Measurements from ENCODE around the gene ACLY.
"Not testable (repeated sequence)": the region's sequence is repeated elsewhere in the genome, so short reads cannot be mapped to it uniquely, and the experiment has no call there.

ACLY gene

DNA sequence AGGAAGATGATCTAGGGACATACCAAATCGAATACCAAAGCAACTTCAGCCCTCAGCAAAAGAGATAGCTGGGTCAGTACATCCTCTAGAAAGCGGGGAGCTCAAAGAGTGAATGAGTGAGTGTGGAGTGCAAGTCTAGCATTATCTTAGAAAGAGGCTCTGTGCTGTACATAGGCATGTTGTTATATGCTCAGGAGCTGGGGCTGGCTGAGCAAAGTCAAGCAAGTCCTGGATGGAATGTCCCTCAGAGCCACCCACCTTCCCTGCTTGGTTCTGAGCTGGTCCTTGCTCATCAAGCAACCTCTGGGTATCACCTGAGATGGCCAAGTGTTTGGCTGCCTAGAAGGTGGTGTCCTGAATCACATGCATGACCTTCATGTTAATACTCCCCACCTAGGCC lies 48.7 kb downstream of the ACLY start:
- DNase-seq = no peak

DNA sequence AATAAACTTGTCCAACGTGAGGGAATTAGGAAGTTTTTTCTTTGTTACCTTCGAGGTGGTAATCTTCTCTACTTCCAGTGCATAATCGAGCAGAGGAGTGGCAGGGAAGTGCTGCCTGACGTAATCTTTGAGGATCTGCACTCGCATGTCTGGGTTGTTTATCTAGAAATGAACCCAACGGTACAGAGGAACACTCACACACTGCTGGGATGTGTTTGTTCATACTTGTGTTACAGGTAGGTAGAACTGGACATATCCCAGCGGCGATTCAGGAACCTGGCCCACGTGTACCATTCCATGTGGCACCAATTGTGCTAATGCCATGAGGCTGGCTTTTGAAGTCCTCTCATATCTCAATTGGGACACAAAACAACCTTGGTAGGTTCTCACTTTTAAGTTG lies 49.3 kb downstream of the ACLY start:
- no peak for DNase-seq

DNA sequence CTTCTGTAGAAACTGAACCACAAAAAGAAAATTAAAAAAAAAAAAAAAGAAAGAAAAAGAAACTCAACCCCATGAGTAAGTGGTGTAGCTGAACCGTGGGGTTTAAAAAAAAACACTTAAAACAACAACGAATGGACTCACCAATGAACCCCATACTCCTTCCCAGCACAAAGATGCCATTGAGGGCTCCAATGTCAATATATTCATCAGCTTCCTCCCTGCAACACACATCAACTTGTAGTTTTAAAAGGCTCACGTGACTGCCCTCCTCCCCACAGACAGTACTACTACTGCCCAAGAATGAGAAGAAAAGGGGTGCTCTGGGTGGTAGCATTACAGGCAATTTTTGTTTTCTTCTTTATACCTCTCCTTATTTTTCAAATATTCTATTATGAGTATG lies 50.2 kb downstream of the ACLY start:
- no peak for DNase-seq

DNA sequence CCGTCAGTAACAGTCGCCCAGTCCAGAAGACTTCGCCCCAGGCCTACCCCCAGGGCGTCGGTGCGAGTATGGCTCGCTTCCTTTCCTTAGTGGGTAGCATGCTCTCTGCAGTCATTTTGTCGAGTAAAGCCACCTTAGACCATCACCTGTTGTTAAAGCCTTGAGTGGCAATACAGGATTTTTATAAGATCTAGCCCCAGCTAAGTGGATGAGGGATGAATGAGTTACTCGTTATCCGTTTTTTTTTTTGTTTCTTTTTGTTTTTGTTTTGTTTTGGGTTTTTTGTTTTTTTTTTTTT lies 53.2 kb downstream of the ACLY start:
- DNase-seq = no peak

DNA sequence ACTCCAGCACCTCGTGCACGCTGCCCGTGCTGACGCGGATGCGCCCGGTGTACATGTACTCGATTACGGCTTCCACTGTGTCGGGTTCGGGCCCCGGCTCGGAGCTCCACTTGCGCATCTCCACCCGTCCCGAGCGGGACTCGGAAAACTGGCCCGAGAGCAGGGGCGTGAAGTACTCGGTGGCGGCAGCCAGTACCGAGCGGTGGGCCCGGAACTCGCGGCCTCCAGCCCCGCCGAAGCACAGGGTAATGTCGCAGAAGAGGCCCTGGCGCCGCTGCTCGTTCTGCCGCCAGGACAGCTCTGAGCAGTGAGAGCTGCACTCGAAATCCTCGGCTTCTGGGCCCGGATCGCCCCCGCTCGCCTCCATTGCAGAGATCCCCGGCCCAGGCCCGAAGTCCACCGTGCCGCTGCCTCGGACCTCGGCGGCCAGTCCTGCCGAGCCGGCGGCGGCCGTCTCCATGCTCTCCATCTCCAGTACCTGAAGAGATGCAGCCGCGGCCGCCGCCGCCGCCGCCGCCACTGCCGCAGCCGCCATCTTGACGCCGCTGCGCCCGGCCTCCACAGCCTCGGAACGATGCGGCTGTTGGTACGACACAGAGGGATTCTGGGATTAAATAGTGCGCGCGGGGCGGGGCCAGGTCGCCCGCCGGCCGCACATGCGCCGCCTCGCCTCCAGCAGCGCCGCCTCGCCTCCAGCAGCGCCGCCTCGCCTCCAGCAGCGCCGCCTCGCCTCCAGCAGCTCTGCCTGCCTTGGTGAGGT lies 53.7 kb downstream of the ACLY start, which contains the start of gene KLHL11:
Gene KLHL11, minus strand, starts transcription at position 588 of the 760 bp plus-strand sequence. Its CDS starts 53 bp downstream, at position 535.
- DNase-seq = peak; percentile 81

DNA sequence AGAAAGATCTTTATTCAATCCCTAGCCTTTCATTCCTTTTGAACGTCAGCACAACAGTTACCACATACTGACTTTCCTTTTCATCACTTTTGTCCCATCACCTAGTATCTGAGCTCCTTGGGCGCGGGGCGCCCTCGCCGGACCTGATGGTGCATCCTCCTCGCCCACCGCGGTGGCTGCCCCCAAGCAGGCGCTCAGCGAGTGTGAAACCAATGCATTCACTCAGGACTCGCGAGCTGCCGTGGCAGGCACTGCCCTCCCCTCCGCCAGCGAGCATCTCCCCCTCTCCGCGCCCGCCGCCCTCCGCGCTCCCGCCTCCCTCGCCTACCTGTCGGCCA lies 54.3 kb downstream of the ACLY start:
- peak; percentile 28 for DNase-seq

DNA sequence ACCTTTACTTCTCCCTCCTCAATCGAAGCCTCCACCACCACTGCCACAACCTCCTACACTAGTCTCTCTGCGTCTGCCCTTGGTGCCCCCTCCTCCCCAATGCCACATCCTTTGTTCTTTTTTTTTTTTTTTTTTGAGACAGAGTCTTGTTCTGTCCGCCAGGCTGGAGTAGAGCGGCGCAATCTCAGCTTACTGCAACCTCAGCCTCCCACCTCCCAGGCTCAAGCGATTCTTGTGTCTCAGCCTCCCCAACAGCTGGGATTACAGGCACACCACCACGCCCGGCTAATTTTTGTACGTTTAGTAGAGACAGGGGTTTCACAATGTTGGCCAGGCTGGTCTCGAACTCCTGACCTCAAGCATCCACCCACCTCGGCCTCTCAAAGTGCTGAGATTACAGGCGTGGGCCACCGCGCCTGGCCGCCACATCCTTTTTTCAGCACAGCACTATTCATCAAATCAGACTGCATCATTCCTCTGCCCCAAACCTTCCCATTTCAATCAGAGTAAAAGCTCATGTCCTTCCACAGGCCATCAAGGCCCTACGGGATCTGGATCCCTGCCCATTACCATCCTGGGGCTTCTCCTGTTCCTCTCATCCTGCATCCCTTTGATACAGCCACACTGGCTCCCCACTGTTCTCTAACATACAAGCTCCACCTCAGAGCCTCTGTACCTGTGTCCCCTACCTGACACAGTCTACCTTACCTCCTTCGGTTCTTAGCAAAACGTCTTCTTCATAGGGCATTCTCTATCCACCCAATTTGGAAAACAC lies 55.5 kb downstream of the ACLY start:
- no peak for DNase-seq

DNA sequence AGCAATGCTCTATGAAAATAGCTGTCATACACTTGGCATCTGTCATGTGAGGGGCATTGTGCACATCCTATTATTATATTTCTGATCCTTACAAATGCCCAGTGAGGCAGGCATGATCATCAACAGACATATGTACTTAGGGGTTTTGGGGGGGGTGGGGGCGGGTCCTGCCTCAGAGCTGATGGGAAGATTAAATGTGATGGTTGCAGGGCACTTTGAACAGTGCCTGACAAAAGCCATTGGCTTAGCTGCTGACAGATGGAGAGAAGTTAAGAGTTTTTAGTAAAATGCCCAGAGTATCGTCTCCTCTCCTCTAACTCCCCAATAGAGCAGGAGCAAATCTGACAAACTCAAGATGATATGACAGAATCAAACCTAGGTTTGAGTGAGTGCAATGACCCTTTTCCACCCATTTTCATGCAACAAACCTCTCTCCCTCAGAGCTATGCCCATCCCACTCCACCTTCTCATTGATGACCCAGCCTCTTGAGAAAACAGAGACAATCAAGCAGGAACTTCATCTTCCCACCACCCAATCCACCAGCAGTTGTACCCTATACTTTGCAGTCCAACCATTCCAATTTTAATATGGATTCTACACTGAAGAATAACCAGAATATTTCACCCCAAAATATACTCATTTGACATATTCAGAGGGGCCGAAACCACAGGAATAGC lies 58.4 kb downstream of the ACLY start:
- no peak for DNase-seq

DNA sequence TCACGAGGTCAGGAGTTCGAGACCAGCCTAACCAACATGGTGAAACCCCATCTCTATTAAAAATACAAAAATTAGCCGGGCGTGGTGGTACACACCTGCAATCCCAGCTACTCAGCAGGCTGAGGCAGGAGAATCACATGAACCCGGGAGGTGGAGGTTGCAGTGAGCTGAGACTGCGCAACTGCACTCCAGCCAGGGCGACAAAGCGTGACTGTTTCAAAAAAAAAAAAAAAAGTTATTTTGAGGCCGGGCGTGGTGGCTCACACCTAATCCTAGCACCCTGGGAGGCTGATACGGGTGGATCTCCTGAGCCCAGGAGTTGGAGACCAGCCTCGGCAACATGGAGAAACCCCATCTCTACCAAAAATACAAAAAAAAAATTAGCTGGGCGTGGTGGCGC lies 67.4 kb downstream of the ACLY start:
- not testable (repeated sequence) for DNase-seq

DNA sequence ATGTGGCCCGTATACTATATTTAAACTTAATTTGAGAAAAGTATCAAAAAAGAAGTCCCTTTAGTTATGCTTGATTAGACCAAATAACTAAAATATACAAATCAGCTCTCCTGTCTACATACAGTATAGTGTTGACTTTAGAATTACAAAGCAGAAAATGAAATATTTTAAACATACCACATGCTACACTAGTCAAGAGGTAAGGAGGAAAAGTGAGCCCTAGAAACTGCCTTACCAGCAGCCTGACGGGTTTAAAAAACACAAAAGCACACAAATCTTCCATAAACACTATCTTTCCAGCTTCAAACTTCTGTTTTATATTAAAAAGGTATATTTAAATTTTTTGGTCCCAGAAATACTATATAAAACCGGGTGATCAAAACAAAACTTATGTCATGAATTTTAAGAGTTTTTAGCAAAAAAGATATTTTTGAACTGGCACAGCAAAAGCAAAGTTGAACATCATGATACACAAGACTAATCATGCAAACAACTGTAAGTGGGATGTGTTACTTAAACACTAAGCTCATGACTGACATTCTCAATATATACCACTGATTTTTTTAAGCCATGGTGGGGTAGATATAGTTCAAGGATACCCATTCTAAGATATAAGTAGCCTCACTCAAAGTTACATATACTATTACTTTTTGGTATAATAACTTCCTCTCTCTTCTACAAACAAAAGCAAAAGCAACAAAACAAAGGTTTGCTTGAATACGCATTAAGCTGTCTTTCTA lies 69.3 kb downstream of the ACLY start:
- no peak for DNase-seq

DNA sequence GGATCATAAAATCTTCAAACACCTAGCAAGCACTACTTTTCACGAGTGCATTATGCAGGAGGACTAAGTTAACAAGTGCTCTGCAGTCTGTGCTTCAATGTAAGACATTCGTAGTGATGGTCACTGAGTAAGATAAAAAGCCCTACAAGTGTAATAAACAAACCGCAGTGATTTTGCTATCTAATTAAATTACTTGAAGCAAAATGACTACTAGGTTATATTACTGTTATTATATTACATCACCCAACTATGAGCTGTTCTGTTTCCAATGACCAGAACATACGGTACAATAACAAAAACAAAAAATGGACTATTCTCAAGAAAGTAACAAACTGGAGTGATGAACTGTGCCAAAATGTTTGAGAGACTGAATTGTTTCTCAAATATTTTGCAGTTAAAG lies 70.0 kb downstream of the ACLY start:
- no peak for DNase-seq

DNA sequence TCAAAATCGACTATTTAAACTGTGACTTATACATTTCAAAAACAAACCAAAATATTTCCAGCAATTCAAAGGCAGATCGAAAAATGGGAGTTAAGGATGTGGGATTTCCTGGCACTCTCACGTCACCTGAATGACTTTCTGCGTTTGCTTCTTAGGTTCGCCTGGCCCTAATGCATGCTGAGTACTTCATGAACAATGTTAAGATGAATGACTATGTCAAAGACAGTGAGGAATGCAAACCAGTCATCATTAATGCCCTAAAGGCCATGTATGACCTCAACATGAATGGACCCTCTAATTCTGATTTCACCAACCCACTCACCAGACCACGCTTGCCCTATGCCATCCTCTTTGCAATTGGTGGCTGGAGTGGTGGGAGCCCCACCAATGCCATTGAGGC lies 73.8 kb downstream of the ACLY start:
- no peak for DNase-seq

DNA sequence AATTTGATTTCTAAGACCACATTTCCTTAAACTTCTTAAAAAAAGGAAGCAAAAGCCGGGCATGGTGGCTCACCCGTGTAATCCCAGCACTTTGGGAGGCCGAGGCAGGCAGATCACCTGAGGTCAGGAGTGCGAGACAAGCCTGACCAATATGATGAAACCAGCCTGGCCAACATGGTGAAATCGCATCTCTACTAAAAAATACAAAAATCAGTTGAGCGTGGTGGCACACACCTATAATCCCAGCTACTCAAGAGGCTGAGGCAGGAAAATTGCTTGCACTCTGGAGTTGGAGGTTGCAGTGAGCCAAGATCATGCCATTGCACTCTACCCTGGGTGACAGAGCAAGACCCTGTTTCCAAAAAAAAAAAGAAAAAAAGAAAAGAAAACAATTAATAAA lies 78.0 kb downstream of the ACLY start:
- DNase-seq = not testable (repeated sequence)

DNA sequence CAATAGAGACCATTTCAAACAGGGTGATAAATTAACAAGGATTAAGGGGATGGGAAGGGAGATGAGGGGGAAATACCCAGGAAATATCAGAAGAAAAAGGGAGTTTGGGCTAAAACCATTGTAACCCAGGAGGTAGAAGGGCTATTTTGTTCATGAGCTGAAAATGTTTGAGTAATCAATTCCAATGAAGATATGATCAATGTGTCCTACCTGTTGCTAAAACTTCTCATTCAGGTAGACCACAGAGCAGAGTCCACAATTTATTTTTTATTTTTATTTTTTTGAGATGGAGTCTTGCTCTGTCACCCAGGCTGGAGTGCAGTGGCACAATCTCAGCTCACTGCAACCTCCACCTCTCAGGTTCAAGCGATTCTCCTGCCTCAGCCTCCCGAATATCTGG lies 79.3 kb downstream of the ACLY start:
- not testable (repeated sequence) for DNase-seq

DNA sequence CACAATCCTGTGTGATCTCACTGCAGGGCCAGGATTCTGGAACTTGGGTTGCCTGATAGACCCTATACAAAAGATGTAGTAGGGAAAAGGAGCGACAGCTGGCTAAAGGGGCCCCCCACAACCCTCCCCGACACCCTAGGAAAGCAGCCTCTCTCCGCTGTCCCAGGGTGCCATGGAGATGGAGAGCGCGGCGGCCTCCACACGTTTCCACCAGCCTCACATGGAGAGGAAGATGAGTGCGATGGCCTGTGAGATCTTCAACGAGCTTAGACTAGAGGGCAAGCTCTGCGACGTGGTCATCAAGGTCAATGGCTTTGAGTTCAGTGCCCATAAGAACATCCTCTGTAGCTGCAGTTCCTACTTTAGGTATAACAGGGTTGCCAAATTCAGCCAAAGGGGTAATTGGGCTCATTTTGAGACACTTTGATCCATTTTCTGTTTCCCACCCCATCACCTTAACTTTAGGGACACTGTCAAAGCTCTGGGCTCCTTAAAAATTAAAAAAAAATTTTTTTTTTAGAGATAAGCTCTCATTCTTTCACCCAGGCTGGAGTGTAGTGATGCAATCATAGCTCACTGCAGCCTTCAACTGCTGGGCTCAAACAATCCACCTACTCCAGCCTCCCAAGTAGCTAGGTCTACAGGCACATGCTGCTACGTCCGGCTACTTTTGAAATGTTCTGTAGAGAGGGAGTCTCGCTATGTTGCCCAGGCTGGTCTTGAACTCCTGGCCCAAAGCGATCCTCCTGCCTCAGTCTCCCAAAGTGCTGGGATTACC lies 80.8 kb downstream of the ACLY start, which contains the start of gene KLHL10:
Gene KLHL10, plus strand, starts transcription at position 65 of the 778 bp plus-strand sequence. Its CDS starts 108 bp downstream, at position 173.
- DNase-seq = no peak

DNA sequence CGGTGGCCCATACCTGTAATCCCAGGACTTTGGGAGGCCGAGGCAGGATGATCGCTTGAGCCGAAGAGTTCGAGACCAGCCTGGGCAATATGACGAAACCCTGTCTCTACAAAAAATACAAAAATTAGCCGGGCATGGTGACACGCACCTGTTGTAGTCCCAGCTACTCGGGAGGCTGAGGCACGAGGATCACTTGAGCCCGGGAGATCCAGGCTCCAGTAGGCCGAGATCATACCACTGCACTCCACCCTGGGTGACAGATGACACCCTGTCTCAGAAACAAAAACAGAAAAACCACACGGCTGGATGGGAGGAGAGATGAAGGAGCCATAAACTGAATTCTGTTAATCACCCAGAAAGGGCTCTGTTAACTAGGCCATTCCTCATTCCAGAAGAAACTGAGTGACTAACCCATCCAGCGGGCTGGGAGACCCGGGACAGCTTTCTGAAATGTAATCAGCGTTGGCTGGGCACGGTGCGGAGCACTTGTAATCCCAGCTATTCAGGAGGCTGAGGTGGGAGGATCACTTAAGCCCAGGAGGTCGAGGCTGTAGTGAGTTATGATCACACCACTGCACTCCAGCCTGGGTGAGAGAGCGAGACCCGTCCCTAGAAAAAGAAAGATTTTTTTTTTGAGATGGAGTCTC lies 82.1 kb downstream of the ACLY start:
- no peak for DNase-seq

DNA sequence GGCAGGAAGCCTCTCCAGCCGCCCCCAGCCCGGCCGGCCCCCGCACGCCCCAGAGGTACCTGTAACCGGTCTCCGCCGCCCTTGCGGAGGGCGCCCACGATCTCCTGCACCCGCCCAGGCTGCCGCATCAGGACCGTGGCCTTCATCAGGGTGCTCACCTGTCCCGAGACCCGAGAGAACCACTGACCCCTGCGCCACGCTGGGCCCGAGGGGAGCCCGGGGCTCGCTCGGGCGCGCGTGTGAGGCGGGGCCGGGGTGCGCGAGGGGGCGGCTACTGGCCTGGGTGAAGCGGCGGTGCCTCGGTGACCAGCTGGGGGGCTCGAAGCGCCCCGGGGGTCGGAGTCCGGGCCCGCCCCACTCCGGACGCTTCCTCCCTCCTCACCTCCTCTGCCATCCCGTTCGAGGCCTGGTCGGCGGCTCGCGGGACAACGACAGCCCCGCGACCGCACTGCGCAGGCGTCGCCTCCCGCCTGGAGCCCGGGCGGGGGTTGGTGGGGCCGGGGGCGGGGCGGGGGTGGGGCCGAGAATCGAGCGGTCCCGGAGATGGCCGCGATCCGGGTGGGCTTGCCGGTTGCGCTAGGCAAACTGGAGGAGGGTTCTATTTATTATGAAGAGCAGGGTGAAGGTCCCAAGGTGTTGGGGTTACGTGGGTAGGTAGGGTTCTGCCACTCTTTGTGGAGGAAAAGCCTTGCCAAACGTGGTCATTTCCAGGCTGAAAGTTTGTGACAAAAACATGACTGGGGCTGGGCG lies 82.8 kb downstream of the ACLY start, which contains the start of gene NT5C3B:
Gene NT5C3B, minus strand, starts transcription at position 433 of the 750 bp plus-strand sequence. Its CDS starts 39 bp downstream, at position 394.
- no peak for DNase-seq

DNA sequence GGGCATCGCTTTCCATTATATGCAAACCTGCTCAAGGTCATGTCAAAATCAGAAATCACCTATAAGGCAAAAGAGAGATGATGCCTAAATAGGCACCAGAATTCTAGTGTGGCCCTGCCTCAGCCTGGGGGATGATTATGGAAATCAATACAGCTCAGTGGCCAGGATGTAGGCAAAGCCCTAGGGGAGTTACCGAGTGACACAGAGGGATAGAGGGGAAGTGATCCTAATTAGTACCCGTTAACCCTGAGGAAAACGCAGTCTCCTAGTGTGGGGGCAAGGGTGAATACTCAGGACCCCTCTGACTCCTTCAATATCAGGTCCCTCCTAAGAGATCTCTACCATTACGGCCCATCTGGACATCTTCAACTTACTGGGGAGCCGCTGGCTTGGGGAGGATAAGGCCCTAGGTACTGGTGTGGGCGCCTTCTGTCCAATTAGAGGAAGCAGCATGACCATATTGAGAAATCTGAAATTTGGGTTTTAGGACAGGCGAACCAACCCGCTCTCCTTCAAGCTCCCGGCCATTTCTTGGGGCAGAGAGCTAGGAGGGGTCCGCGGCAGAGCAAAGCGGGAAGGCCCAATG lies 83.4 kb downstream of the ACLY start:
- no peak for DNase-seq

DNA sequence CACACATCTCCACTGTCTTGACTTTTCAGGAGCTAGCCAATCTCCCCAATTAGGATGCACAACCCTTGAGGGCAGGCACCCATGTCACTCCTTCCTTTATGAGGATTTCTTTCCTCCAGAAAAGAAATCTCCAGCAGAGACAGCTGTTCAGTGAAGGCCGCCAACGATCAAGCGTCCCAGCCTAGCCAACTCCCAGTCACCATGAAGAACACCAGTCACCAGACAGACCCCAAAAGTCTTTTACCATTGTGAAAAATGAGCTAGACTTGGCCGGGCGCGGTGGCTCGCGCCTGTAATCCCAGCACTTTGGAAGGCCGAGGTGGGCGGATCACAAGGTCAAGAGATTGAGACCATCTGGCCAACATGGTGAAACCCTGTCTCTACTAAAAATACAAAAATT lies 88.8 kb downstream of the ACLY start:
- DNase-seq = not testable (repeated sequence)

DNA sequence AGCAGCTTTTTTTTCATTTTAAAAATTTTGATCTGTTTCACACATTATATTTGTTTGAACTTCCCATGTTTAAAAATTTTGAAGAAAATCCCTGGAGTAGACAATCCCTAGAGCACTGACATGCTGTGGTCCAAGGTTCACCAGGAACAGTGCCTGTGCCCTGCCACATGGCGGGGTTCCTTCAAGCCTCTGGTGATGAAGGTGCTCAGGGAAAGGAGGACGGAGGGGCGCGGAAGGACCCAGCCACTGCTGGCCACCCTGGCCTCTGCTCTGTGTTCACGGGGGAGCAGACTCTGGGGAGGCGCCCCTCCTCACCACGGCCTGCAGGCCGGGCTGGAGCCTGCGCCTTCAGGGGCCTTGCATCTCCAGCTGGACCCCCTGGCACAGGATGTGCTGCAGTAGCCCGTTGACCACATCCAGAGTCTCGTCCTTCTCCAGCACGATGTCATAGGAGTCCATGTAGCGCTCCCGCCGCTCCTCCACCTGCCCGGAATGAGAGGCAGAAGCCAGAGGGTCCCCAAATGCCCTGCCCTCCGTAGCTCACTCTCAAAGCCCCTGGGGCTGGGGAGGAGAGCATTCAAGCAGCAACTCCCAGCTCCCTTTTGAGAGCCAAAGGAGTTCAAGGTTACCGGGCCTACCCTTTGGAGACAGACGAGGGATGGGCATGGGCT lies 93.4 kb downstream of the ACLY start:
- no peak for DNase-seq

Measured in NCI-H748 treated with DMSO at 0.1 percent for 48 hours (cell line).